Frontal cortex (tissue), 4 donors: ENCODE measurements around the gene SLC7A11. TPM values are rescaled to one million over a fixed set of nuclear protein-coding genes. Genes with fewer than 3 reads are reported as not detected.
"Not testable (repeated sequence)": the region's sequence is repeated elsewhere in the genome, so short reads cannot be mapped to it uniquely, and the experiment has no call there.

Experiments
- DNase-seq, 2 donors: peaks; one replicate each; pipeline ENCODE4 v3.0.0; 2012; ENCODE audit warnings: low spot score in 2 of 2
- FAIRE-seq: peaks from 2 replicates; lab custom pipeline; 2012; peaks lifted over from hg19 to GRCh38; lab: Jason Lieb, UNC
- total RNA-seq: library from RNA; depleted of rRNA; stranded (reverse); fragments of >200 nt; gene quantifications from one replicate; pipeline ENCODE4 v1.2.3, GENCODE V29; 2014
- donor health status: control.
- donor health status: control.
- donor health status: control.

SLC7A11 gene
- total RNA-seq, 1 donor from 2014 or later: 33.0 TPM

GRCh38 chr4:138247643-138248042 lies 5.5 kb upstream of the SLC7A11 start:
- no peak for DNase-seq
- FAIRE-seq: no peak

- DNase-seq (no peak), FAIRE-seq (no peak)
These were observed 1.2 kb upstream of the SLC7A11 start for GRCh38 chr4:138243369-138243768.

- no peak for FAIRE-seq
- DNase-seq: no peak
These were observed 646 bp upstream of the SLC7A11 start for GRCh38 chr4:138242834-138243156.

GRCh38 chr4:138241281-138242075 lies 671 bp downstream of the SLC7A11 start:
- FAIRE-seq: no peak
- no peak for DNase-seq

- DNase-seq: no peak
- FAIRE-seq: no peak
These were observed 2.7 kb downstream of the SLC7A11 start for GRCh38 chr4:138239491-138239890.

GRCh38 chr4:138238521-138239292 lies 3.4 kb downstream of the SLC7A11 start:
- DNase-seq (no peak), FAIRE-seq (no peak)

GRCh38 chr4:138237132-138237531 lies 5.0 kb downstream of the SLC7A11 start:
- DNase-seq, FAIRE-seq: not testable (repeated sequence)

GRCh38 chr4:138236037-138236436 lies 6.1 kb downstream of the SLC7A11 start:
- DNase-seq (no peak), FAIRE-seq (no peak)

- FAIRE-seq (no peak), DNase-seq (no peak)
These were observed 6.7 kb downstream of the SLC7A11 start for GRCh38 chr4:138235419-138235952.

GRCh38 chr4:138234248-138234647 lies 7.9 kb downstream of the SLC7A11 start:
- DNase-seq (no peak), FAIRE-seq (no peak)

GRCh38 chr4:138233313-138234034 lies 8.7 kb downstream of the SLC7A11 start:
- DNase-seq (no peak), FAIRE-seq (no peak)

- no peak for DNase-seq
- no peak for FAIRE-seq
These were observed 9.8 kb downstream of the SLC7A11 start for GRCh38 chr4:138232364-138232763.

GRCh38 chr4:138230048-138230447 lies 12.1 kb downstream of the SLC7A11 start:
- DNase-seq (no peak), FAIRE-seq (no peak)

GRCh38 chr4:138229160-138229559 lies 13.0 kb downstream of the SLC7A11 start:
- no peak for DNase-seq
- no peak for FAIRE-seq

- FAIRE-seq: no peak
- no peak for DNase-seq
These were observed 15.8 kb downstream of the SLC7A11 start for GRCh38 chr4:138226351-138226750.

- no peak for DNase-seq
These were observed 16.7 kb downstream of the SLC7A11 start for GRCh38 chr4:138225477-138225876.

GRCh38 chr4:138224614-138225013 lies 17.5 kb downstream of the SLC7A11 start:
- no peak for DNase-seq
- FAIRE-seq: no peak

More at GRCh38 chr4:138225477-138225876, 16.7 kb downstream of the SLC7A11 start:
- no peak for FAIRE-seq

GRCh38 chr4:138223231-138223910 lies 18.8 kb downstream of the SLC7A11 start:
- FAIRE-seq (no peak), DNase-seq (no peak)

GRCh38 chr4:138222046-138222445 lies 20.1 kb downstream of the SLC7A11 start:
- DNase-seq (no peak), FAIRE-seq (no peak)

- FAIRE-seq (no peak), DNase-seq (no peak)
These were observed 23.2 kb downstream of the SLC7A11 start for GRCh38 chr4:138218976-138219375.
